Testis (tissue), 3 donors: ENCODE data around the gene SLC25A33. TPM values are rescaled to one million over a fixed set of nuclear protein-coding genes. Genes with fewer than 3 reads are reported as not detected.
A peak's percentile ranks its signal among the peaks of the same experiment; 100 is the strongest.
"Not testable (repeated sequence)": the region's sequence is repeated elsewhere in the genome, so short reads cannot be mapped to it uniquely, and the experiment has no call there.

Experiments
- DNase-seq: peaks from one replicate; pipeline ENCODE4 v3.0.0-alpha.2; 2019
- H3K27ac ChIP-seq, 2 donors: fragments of 200-600 bp; sonication (generic); one replicate each; pipeline ENCODE4 v1.5.1; 2019
- H3K27me3 ChIP-seq: fragments of 200-600 bp; sonication (generic); one replicate; pipeline ENCODE4 v1.5.1; 2019
- H3K36me3 ChIP-seq: fragments of 200-600 bp; sonication (generic); one replicate; pipeline ENCODE4 v1.5.1; 2017; ENCODE audit warnings: low read depth; ENCODE audit errors: missing control alignments
- H3K4me1 ChIP-seq: fragments of 200-600 bp; sonication (generic); one replicate; pipeline ENCODE4 v1.5.1; 2019
- H3K4me3 ChIP-seq, 2 donors: fragments of 200-600 bp; sonication (generic); one replicate each; pipeline ENCODE4 v1.5.1; 2017 to 2019
- H3K9me3 ChIP-seq: fragments of 200-600 bp; sonication (generic); one replicate; pipeline ENCODE4 v1.5.1; 2017
- CTCF ChIP-seq, 3 experiments: fragments of 450-650 bp in 2 of 3; fragments of 200-600 bp in 1 of 3; sonication (generic) in 1 of 3; IDR thresholded peaks; one replicate each; pipeline ENCODE4 v1.5.1; 2016 to 2019; ENCODE audit warnings: antibody characterized with exemption in 3 of 3, mild to moderate bottlenecking in 2 of 3, moderate library complexity in 1 of 3
- POLR2A ChIP-seq: fragments of 450-650 bp; IDR thresholded peaks from one replicate; pipeline ENCODE4 v1.6.1; 2017; ENCODE audit warnings: antibody characterized with exemption, mild to moderate bottlenecking, moderate library complexity
- WGBS, 2 donors: methylation state at CpG; one replicate each; pipeline ENCODE4 v1.1.5; 2018; 5-methylcytosine and 5-hydroxymethylcytosine counted together
- intact Hi-C: fragments of 100-400 bp; cut with DNase I; formaldehyde crosslinking; loops from one replicate; pipeline ENCODE4 v1.15.1; 2023; ENCODE audit warnings: low total_unique reads
- polyA plus RNA-seq: library from polyadenylated mRNA; stranded (reverse); fragments of 350-450 nt; fragmentation: Illumina TruSeq; extraction: RNeasy Lipid Tissue Mini Kit (QIAGEN cat#74804); gene quantifications from one replicate; pipeline ENCODE4 v1.2.3, GENCODE V29; 2014; ENCODE audit warnings: low read depth, low replicate concordance; ENCODE audit not compliant: insufficient read depth
- total RNA-seq, 2 donors: library from RNA; depleted of rRNA; stranded (reverse); fragments of >200 nt; gene quantifications; one replicate each; pipeline ENCODE4 v1.2.3, GENCODE V29; 2016

The SLC25A33 gene
- total and polyA plus RNA-seq, 3 donors from 2014 or later, result 16.3 to 26.0 (median 17.4) TPM

DNA sequence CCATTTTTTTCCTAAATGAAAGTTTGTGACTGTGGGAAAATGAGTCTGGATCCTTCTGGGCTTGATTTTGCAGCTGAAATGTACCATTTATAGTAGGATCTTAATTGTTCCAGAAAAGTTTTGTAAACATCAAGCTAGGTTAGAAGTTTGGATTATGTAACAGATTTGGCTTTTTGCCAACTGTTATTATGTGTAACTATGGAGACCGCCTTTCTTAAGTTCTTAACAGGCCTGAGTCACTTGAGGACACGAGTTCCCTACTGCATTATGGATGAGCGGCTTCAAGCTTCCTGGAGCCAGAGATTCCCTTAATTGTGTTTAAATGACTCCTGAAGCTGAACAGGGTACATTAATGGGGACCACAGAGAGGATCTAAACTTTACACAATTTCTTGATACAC is 22.2 kb downstream of the SLC25A33 start:
- WGBS, 2 donors, result 44 to 48% methylated on average over 3 of the region's 3 CpGs
- no peaks in the 10 kb centered on the region for H3K27me3 ChIP-seq
- intact Hi-C loops, result no loop called here

GRCh38 chr1:9569267-9569666 is 30.0 kb downstream of the SLC25A33 start:
- H3K9me3 ChIP-seq, result no peaks in the 10 kb centered on the region
- WGBS, 2 donors, result 79 to 89% methylated on average over 1 of the region's 1 CpG
- H3K4me1 ChIP-seq, result no peaks in the 10 kb centered on the region
- H3K4me3 ChIP-seq, result no peak overlapping the region
- no peak for DNase-seq
- TF ChIP-seq POLR2A (no peak), CTCF (IDR thresholded peaks at IDR 0.05) (no peak)
- no peaks in the 10 kb centered on the region for H3K27me3 ChIP-seq
- intact Hi-C loops, result no loop called here
- H3K36me3 ChIP-seq, result no peaks in the 10 kb centered on the region
- H3K27ac ChIP-seq, result no peak overlapping the region

More for the DNA sequence above, 22.2 kb downstream of the SLC25A33 start:
- TF ChIP-seq POLR2A, result no peak
- TF ChIP-seq CTCF (IDR thresholded peaks at IDR 0.05), result no peak
- no peaks in the 10 kb centered on the region for H3K4me1 ChIP-seq
- no peaks in the 10 kb centered on the region for H3K9me3 ChIP-seq
- no peaks in the 10 kb centered on the region for H3K36me3 ChIP-seq
- no peak overlapping the region for H3K4me3 ChIP-seq
- peak overlapping the region in 1 of 2 donors; percentile 65 for H3K27ac ChIP-seq
- DNase-seq, result peak; percentile 48

GRCh38 chr1:9570886-9571529 is 31.7 kb downstream of the SLC25A33 start:
- H3K4me1 ChIP-seq, H3K27me3 ChIP-seq, H3K36me3 ChIP-seq, DNase-seq, H3K9me3 ChIP-seq, H3K27ac ChIP-seq, H3K4me3 ChIP-seq: not testable (repeated sequence)
- 90 to 93% methylated on average over 16 of the region's 16 CpGs for WGBS, 2 donors
- intact Hi-C loops, result loop anchor here (10.0 kb wide), 1 partner anchor 76 kb away; no protein-coding TSS in a partner anchor

DNA sequence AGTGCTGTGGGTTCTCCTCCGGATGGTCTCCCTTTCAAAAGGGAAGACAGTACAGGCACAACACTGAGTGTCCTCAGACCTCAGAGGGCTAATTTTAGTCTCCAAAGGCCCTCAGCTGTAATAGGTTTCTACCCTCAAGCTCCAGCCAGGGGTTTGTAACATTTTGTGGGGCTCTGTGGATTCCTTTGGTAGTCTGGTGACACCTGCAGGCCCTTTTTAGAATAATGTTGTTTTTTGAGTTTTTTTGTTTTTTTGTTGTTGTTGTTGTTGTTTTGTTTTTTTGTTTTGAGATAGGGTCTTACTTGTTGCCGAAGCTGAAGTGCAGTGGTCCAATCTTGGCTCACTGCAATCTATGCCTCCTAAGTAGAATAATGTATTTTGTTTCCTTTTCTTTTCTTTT is 34.5 kb downstream of the SLC25A33 start:
- Histone ChIP-seq H3K4me3 (no peak overlapping the region), H3K4me1 (no peaks in the 10 kb centered on the region), H3K27me3 (no peaks in the 10 kb centered on the region), H3K27ac (no peak overlapping the region), H3K36me3 (no peaks in the 10 kb centered on the region), H3K9me3 (no peaks in the 10 kb centered on the region)
- TF ChIP-seq CTCF (IDR thresholded peaks at IDR 0.05), result peak; percentile 38 to 43 (median 39)
- no peak for TF ChIP-seq POLR2A
- DNase-seq, result no peak
- intact Hi-C loops, result loop anchor here (10.0 kb wide), 1 partner anchor 79 kb away; no protein-coding TSS in a partner anchor
- WGBS, 2 donors, result 50 to 69% methylated on average over 2 of the region's 2 CpGs

DNA sequence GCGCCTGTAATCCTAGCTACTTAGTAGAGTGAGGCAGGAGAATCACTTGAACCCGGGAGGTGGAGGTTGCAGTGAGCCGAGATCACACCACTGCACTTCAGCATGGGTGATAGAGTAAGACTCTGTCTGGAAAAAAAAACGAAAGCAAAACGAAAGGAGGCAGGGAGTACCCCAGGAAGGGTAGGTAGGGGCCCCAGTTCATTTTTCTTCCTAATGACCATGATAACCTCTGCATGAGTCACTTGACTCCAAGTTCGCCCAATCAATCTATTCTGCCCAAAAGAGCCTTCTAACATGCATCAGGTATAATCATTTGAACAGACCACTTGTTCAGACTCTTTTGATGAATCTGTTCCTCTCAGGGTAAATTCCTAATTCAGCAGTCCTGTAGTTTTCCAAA is 36.2 kb downstream of the SLC25A33 start:
- Histone ChIP-seq H3K4me1 (no peaks in the 10 kb centered on the region), H3K4me3 (no peak overlapping the region), H3K9me3 (no peaks in the 10 kb centered on the region), H3K36me3 (no peaks in the 10 kb centered on the region), H3K27me3 (no peaks in the 10 kb centered on the region), H3K27ac (no peak overlapping the region)
- 88 to 90% methylated on average over 6 of the region's 6 CpGs for WGBS, 2 donors
- TF ChIP-seq POLR2A, result no peak
- TF ChIP-seq CTCF (IDR thresholded peaks at IDR 0.05), result no peak
- DNase-seq, result no peak
- intact Hi-C loops, result loop anchor here (10.0 kb wide), 1 partner anchor 81 kb away; no protein-coding TSS in a partner anchor
